SK-N-SH treated with all-trans-retinoic acid at 6 μM for 48 hours (cell line): ENCODE results near the gene TXLNG.

Source experiments
- ARNTL ChIP-seq: fragments of 450-650 bp; formaldehyde crosslinking; IDR thresholded peaks from 2 replicates; pipeline ENCODE4 v1.5.0; 2020; ENCODE audit warnings: low read depth, mild to moderate bottlenecking, moderate library complexity, borderline replicate concordance
- BACH2 ChIP-seq: fragments of 250-450 bp; sonication (Bioruptor Pico); IDR thresholded peaks from 2 replicates; pipeline ENCODE4 v1.9.0; 2021; ENCODE audit warnings: mild to moderate bottlenecking, borderline replicate concordance
- CREB5 ChIP-seq: fragments of 250-450 bp; sonication (Bioruptor Pico); IDR thresholded peaks from 2 replicates; pipeline ENCODE4 v1.5.1; 2020; ENCODE audit warnings: low read depth, mild to moderate bottlenecking, moderate library complexity
- CSDC2 ChIP-seq: fragments of 250-450 bp; sonication (Bioruptor Pico); IDR thresholded peaks from 2 replicates; pipeline ENCODE4 v1.5.0; 2020; ENCODE audit warnings: mild to moderate bottlenecking, moderate library complexity
- ISL1 ChIP-seq: fragments of 250-450 bp; sonication (Bioruptor Pico); IDR thresholded peaks from 2 replicates; pipeline ENCODE4 v2.1.2; 2022; ENCODE audit warnings: mild to moderate bottlenecking, moderate library complexity
- PATZ1 ChIP-seq: fragments of 250-450 bp; sonication (Bioruptor Pico); IDR thresholded peaks from 2 replicates; pipeline ENCODE4 v1.8.0; 2020; ENCODE audit warnings: mild to moderate bottlenecking, moderate library complexity, borderline replicate concordance
- TSHZ2 ChIP-seq: fragments of 250-450 bp; sonication (Bioruptor Pico); IDR thresholded peaks from 2 replicates; pipeline ENCODE4 v1.5.0; 2020; ENCODE audit warnings: mild to moderate bottlenecking, moderate library complexity
- ZFP3 ChIP-seq: fragments of 250-450 bp; sonication (Bioruptor Pico); IDR thresholded peaks from 2 replicates; pipeline ENCODE4 v1.5.0; 2020; ENCODE audit warnings: mild to moderate bottlenecking, moderate library complexity

- TF ChIP-seq TSHZ2 (CRISPR knock-in tag) = no peak
- TF ChIP-seq CSDC2 (CRISPR knock-in tag) = no peak
- TF ChIP-seq PATZ1 (CRISPR knock-in tag) = no peak
- no peak for TF ChIP-seq CREB5 (CRISPR knock-in tag)
- no peak for TF ChIP-seq ISL1 (CRISPR knock-in tag)
- TF ChIP-seq ARNTL (CRISPR knock-in tag) = no peak
- TF ChIP-seq BACH2 (CRISPR knock-in tag) = no peak
- TF ChIP-seq ZFP3 (CRISPR knock-in tag) = no peak
These were observed 84.0 kb downstream of the TXLNG start, which contains the start of gene RBBP7 for GRCh38 chrX:16870095-16870861.
